ENCODE results near the gene UBE2E1. TPM values are rescaled to one million over a fixed set of nuclear protein-coding genes. Genes with fewer than 3 reads are reported as not detected.
"Not testable (repeated sequence)": the region's sequence is repeated elsewhere in the genome, so short reads cannot be mapped to it uniquely, and the experiment has no call there.

UBE2E1 gene
- total RNA-seq, 2 donors from 2014 or later = 62.2 to 70.7 TPM

DNA sequence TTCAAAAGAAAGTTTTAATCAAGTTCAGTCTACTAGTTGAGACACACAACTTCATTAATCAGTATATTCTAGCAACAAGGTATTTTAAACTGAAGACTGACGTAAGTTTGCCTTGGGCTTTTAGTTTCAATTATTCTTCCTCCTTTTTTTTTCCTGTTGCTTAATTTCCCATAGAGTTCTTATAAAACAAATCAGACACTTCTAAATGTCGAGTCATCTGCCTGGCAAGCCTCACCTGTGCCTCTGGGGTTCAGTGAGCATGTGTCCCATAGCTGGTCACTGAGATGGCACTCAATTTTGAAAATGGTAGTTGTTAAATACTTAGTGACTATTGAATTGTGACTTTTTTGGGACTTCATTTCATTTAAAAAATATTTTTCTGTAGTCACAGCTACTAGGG, 83.6 kb downstream of the UBE2E1 start:
- Mint-ChIP-seq H3K4me3 (no peak overlapping the region), H3K27me3 (no peaks in the 10 kb centered on the region)

DNA sequence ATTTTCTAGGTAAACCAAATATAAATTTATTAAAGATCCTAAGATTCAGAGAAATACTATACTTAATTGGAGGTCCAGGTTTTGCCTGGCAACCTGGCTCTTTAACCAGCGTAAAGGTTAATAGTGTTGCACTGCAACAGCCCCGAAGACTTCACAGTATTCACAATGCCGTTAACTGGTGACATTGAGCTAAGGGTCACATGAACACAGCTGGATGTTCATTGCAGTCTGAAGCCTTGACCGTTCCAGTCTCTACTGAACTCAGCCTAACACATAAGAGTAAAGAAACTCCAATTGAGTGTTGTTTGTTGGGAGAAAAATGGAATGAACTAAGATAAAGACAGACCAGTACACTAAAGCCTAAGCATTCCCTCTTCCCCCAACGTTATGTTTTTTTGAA, 84.2 kb downstream of the UBE2E1 start:
- no peak for DNase-seq
- Mint-ChIP-seq H3K4me1 (peaks cover 13% of the 10 kb centered on the region), H3K27me3 (no peaks in the 10 kb centered on the region), H3K27ac (no peak overlapping the region), H3K4me3 (no peak overlapping the region), H3K36me3 (ENCODE audit: low read depth) (peaks cover 7% of the 10 kb centered on the region)
- H3K9me3 ChIP-seq (ENCODE audit: control insufficient read depth, low read length, poor library complexity, severe bottlenecking) = no peaks in the 10 kb centered on the region
- ATAC-seq = no peak

More for the DNA sequence above, 83.6 kb downstream of the UBE2E1 start:
- ATAC-seq = no peak
- Mint-ChIP-seq H3K27ac (no peak overlapping the region), H3K36me3 (ENCODE audit: low read depth) (peaks cover 2% of the 10 kb centered on the region), H3K4me1 (peaks cover 7% of the 10 kb centered on the region)
- H3K9me3 ChIP-seq (ENCODE audit: control insufficient read depth, low read length, poor library complexity, severe bottlenecking) = no peaks in the 10 kb centered on the region
- DNase-seq = no peak

GRCh38 chr3:23894254-23895061, 88.7 kb downstream of the UBE2E1 start:
- Mint-ChIP-seq H3K36me3 (ENCODE audit: low read depth) (peaks cover 16% of the 10 kb centered on the region), H3K4me1 (peaks cover 20% of the 10 kb centered on the region), H3K4me3 (peak overlapping the region; percentile 21), H3K27me3 (no peaks in the 10 kb centered on the region), H3K27ac (no peak overlapping the region)
- no peak for DNase-seq
- ATAC-seq = no peak
- H3K9me3 ChIP-seq (ENCODE audit: control insufficient read depth, low read length, poor library complexity, severe bottlenecking) = no peaks in the 10 kb centered on the region

GRCh38 chr3:23895181-23895580, 89.4 kb downstream of the UBE2E1 start:
- DNase-seq (no peak), ATAC-seq (no peak)
- H3K9me3 ChIP-seq (ENCODE audit: control insufficient read depth, low read length, poor library complexity, severe bottlenecking) = no peaks in the 10 kb centered on the region
- Mint-ChIP-seq H3K36me3 (ENCODE audit: low read depth) (peaks cover 17% of the 10 kb centered on the region), H3K27me3 (no peaks in the 10 kb centered on the region), H3K4me3 (peak overlapping the region; percentile 21), H3K4me1 (peaks cover 21% of the 10 kb centered on the region), H3K27ac (no peak overlapping the region)

DNA sequence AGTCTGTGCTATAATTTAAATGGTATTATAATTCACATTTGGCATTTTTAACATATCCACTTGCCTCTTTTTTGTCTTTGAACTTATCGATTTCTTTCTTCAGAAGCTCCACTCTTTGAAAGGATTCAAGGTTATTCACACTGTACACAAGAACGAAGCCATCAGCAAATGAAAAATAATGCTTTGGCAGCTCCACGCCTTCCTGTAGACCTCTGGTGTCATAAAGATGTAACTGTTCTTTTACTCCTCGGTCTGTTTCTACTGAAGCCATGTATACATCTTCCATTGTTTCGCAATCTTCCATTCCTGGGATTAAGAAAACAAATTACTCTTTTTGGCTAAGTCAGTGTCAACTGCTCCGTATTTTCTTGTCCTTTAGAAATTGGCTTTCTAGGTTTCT, 95.0 kb downstream of the UBE2E1 start:
- H3K36me3 Mint-ChIP-seq (ENCODE audit: low read depth) = peaks cover 12% of the 10 kb centered on the region
- H3K9me3 ChIP-seq (ENCODE audit: control insufficient read depth, low read length, poor library complexity, severe bottlenecking) = no peaks in the 10 kb centered on the region
- ATAC-seq (no peak), DNase-seq (no peak)
- peaks cover 6% of the 10 kb centered on the region for H3K4me1 Mint-ChIP-seq
- H3K4me3 Mint-ChIP-seq = no peak overlapping the region
- no peaks in the 10 kb centered on the region for H3K27me3 Mint-ChIP-seq
- no peak overlapping the region for H3K27ac Mint-ChIP-seq

DNA sequence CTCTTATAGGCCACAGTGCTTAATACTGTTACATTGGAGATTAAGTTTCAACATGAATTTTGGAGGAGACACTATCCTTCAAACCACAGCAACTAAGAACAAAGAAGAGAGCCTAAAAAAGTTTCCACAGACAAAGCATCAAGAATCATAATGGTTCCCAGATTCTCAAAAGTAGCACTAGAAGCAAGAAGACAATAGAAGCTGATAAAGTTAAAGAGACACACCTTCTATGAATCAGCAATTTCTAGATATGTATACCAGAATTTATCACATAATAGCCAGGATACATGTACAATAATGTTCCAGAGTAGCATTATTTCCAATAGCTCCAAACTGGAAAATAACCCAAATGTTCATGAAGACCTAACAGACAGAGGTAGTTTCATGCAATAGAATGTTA, 98.8 kb downstream of the UBE2E1 start:
- Mint-ChIP-seq H3K4me1 (no peaks in the 10 kb centered on the region), H3K36me3 (ENCODE audit: low read depth) (peaks cover 4% of the 10 kb centered on the region), H3K4me3 (no peak overlapping the region), H3K27ac (peak overlapping the region; percentile 62), H3K27me3 (no peaks in the 10 kb centered on the region)
- DNase-seq (no peak), ATAC-seq (no peak)
- H3K9me3 ChIP-seq (ENCODE audit: control insufficient read depth, low read length, poor library complexity, severe bottlenecking) = no peaks in the 10 kb centered on the region

- Mint-ChIP-seq H3K27ac (no peak overlapping the region), H3K27me3 (no peaks in the 10 kb centered on the region), H3K4me3 (no peak overlapping the region), H3K4me1 (no peaks in the 10 kb centered on the region), H3K36me3 (ENCODE audit: low read depth) (peaks cover 5% of the 10 kb centered on the region)
- no peaks in the 10 kb centered on the region for H3K9me3 ChIP-seq (ENCODE audit: control insufficient read depth, low read length, poor library complexity, severe bottlenecking)
- ATAC-seq (no peak), DNase-seq (no peak)
These were observed 103.6 kb downstream of the UBE2E1 start for GRCh38 chr3:23909341-23909740.

GRCh38 chr3:23911397-23911796, 105.6 kb downstream of the UBE2E1 start:
- Mint-ChIP-seq H3K27me3 (no peaks in the 10 kb centered on the region), H3K4me3 (no peak overlapping the region), H3K27ac (no peak overlapping the region), H3K36me3 (ENCODE audit: low read depth) (peaks cover 3% of the 10 kb centered on the region), H3K4me1 (peaks cover 13% of the 10 kb centered on the region)
- H3K9me3 ChIP-seq (ENCODE audit: control insufficient read depth, low read length, poor library complexity, severe bottlenecking) = no peaks in the 10 kb centered on the region
- ATAC-seq = no peak
- no peak for DNase-seq

DNA sequence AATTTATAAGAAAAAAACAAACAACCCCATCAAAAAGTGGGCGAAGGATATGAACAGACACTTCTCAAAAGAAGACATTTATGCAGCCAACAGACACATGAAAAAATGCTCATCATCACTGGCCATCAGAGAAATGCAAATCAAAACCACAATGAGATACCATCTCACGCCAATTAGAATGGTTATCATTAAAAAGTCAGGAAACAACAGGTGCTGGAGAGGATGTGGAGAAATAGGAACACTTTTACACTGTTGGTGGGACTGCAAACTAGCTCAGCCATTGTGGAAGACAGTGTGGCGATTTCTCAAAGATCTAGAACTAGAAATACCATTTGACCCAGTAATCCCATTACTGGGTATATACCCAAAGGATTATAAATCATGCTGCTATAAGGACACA, 106.6 kb downstream of the UBE2E1 start:
- H3K4me1 Mint-ChIP-seq = peaks cover 15% of the 10 kb centered on the region
- ATAC-seq; H3K9me3 ChIP-seq (ENCODE audit: control insufficient read depth, low read length, poor library complexity, severe bottlenecking); DNase-seq; H3K27ac Mint-ChIP-seq; H3K36me3 Mint-ChIP-seq (ENCODE audit: low read depth); H3K4me3 Mint-ChIP-seq; H3K27me3 Mint-ChIP-seq: not testable (repeated sequence)

DNA sequence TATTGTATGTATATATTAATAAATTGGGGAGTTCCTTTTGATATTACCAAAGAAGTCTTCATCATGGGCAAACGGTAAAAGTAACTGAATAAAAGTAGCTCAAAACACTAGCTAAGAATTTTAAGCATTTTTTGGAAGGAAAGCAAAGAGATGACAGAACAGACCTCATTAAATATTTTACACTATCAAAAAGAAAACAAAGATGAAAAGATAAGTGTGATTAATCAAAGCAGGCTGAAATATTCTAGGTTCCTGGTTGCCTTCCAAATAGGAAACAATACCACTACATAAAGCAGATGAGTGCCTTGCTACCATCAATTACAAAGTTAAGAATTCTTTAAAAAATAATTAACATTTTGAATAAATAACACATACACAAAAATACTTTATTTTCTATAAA, 107.4 kb downstream of the UBE2E1 start:
- H3K4me3 Mint-ChIP-seq = no peak overlapping the region
- H3K27ac Mint-ChIP-seq = no peak overlapping the region
- H3K9me3 ChIP-seq (ENCODE audit: control insufficient read depth, low read length, poor library complexity, severe bottlenecking) = no peaks in the 10 kb centered on the region
- ATAC-seq (no peak), DNase-seq (no peak)
- H3K27me3 Mint-ChIP-seq = no peaks in the 10 kb centered on the region
- peaks cover 3% of the 10 kb centered on the region for H3K36me3 Mint-ChIP-seq (ENCODE audit: low read depth)
- peaks cover 21% of the 10 kb centered on the region for H3K4me1 Mint-ChIP-seq

DNA sequence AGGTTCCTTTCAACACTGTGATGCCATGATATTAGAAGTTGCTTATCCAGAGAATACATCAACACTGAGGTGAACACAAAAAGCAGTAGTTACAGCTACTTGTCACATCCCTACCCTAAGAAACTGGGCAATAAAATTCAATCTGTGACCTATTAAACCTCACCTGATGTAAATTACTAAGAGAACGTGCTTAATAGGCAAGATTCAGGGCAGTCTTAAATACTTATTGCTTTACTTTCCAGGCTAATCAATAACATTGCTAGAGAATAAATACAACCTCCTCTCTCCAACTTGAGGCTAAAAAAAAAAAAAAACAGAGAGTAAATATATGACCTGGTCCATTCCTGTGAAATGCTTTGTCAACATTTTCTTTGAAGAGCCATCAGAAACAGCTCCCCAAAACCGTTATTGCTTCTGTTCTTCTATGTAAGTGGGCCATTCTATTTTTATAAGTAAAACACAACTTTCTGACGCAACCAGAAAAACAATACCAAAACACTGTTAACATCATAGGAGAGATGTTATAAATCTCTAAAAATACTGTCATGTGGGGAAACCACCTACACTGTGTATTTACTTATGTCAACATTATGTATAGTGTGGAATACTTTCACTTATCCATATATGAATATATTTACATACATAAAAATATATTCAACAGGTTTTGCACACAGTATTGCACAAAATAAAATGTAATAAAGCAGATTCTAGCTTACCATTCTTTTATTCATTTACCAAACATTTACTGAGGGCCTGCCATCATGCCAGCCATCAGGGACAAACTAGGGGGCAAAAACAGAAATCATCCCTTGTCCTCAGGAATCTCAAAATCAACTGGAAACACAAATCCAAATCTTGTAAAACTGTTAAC, 108.4 kb downstream of the UBE2E1 start:
- DNase-seq (no peak), ATAC-seq (no peak)
- Mint-ChIP-seq H3K27ac (no peak overlapping the region), H3K27me3 (no peaks in the 10 kb centered on the region), H3K36me3 (ENCODE audit: low read depth) (peaks cover 3% of the 10 kb centered on the region), H3K4me1 (peaks cover 30% of the 10 kb centered on the region), H3K4me3 (no peak overlapping the region)
- no peaks in the 10 kb centered on the region for H3K9me3 ChIP-seq (ENCODE audit: control insufficient read depth, low read length, poor library complexity, severe bottlenecking)

DNA sequence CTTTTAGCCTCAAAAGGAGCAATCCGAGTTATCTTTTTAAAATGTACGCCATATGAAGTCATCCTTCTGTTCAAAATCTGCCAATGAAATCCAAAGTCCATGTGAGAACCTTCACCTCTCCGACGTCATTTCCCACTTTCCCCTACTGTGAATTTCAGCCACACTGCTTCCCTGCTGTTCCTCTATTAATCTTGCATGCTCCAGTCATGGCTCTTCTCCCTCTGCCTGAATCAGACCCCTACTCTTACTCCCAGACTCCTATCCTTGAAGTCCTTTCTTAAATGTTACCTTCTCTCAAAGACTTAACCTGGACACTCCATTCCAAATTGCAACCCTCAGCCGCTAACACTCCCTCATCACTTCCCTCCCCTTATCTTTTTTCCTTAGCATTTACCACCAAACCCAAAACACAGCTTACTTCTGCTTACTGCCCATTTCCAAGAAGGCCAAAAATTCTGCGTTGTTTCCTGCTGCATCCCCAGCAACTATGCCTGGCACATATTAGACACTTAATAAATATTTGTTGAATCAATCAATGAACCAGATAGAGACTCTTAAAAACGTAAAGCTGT, 109.9 kb downstream of the UBE2E1 start:
- H3K9me3 ChIP-seq (ENCODE audit: control insufficient read depth, low read length, poor library complexity, severe bottlenecking) = no peaks in the 10 kb centered on the region
- Mint-ChIP-seq H3K4me1 (peaks cover 37% of the 10 kb centered on the region), H3K27me3 (no peaks in the 10 kb centered on the region), H3K27ac (peak overlapping the region; percentile 98), H3K4me3 (peak overlapping the region; percentile 98), H3K36me3 (ENCODE audit: low read depth) (peaks cover under 1% of the 10 kb centered on the region)
- DNase-seq (no peak), ATAC-seq (no peak)

DNA sequence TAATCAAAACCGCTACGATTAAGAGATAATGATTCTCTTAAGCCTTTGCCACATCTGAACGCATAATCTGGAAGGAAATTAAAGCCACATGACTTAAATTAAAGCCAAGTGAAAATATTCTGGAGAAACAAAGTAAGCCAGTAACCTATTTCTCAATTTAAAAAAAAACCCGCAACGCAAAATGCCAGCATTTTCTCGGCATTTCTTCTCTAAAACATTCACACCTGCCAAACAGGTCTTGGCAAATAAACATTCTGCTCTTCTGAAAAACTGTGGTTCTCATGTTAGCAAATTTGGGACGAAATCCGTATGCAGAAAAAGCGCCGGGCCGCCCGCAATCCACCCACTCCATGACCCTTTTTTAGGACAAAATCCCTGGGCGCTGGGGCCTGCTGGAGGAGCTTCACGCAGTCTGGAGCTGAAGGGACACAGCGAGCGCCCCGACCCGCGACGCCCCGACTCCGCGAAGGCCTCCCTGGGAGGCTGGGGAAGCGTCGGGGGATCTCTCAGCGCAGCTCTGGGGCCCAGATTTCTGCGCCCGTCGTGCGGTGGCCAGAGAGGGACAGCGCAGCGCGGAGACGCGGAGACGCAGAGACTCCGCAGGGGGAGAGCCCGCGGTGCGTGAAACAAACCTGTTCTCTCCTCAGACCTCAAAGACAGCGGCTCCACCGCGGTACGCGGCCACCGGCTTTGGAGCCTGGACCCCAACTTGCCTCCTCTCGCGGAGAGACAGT, 110.6 kb downstream of the UBE2E1 start:
- no peak for DNase-seq
- H3K27me3 Mint-ChIP-seq = no peaks in the 10 kb centered on the region
- H3K36me3 Mint-ChIP-seq (ENCODE audit: low read depth) = no peaks in the 10 kb centered on the region
- H3K9me3 ChIP-seq (ENCODE audit: control insufficient read depth, low read length, poor library complexity, severe bottlenecking) = no peaks in the 10 kb centered on the region
- ATAC-seq = peak; percentile 46
- peaks cover 37% of the 10 kb centered on the region for H3K4me1 Mint-ChIP-seq
- peak overlapping the region; percentile 98 for H3K4me3 Mint-ChIP-seq
- peak overlapping the region; percentile 98 for H3K27ac Mint-ChIP-seq
